Activated CD8-positive, alpha-beta T cell treated with anti-CD3 and anti-CD28 coated beads for 36 hours (primary cell): ENCODE results near the gene STK33. TPM values are rescaled to one million over a fixed set of nuclear protein-coding genes. Genes with fewer than 3 reads are reported as not detected.
A peak's percentile ranks its signal among the peaks of the same experiment; 100 is the strongest.

Experiments
- ATAC-seq: fragments of 200-7000 bp; cut with Tn5 transposase; one replicate; pipeline ENCODE4 v1.10.0; 2021; ENCODE audit warnings: mild to moderate bottlenecking, moderate library complexity
- CTCF ChIA-PET: fragments of 350-600 bp; sonication (Branson Sonifier 250); formaldehyde crosslinking; loops from one replicate; lab custom pipeline; 2021; ENCODE audit warnings: antibody characterized with exemption; lab: Charles Lee
- POLR2A ChIA-PET: fragments of 350-600 bp; sonication (Branson Sonifier 250); formaldehyde crosslinking; loops from one replicate; lab custom pipeline; 2021; ENCODE audit warnings: antibody characterized with exemption; lab: Charles Lee
- DNase-seq: peaks from one replicate; pipeline ENCODE4 v3.0.0-alpha.2; 2020
- H3K27ac Mint-ChIP-seq: one replicate; pipeline ENCODE4 v1.8.0; 2021; ENCODE audit warnings: mild to moderate bottlenecking, mixed read lengths
- H3K27me3 Mint-ChIP-seq: one replicate; pipeline ENCODE4 v1.8.0; 2021; ENCODE audit warnings: mixed read lengths
- H3K36me3 Mint-ChIP-seq: one replicate; pipeline ENCODE4 v1.8.0; 2021; ENCODE audit warnings: low read depth, mixed read lengths
- H3K4me1 Mint-ChIP-seq: one replicate; pipeline ENCODE4 v1.8.0; 2021; ENCODE audit warnings: low read depth, mixed read lengths
- H3K4me3 Mint-ChIP-seq: one replicate; pipeline ENCODE4 v1.8.0; 2021; ENCODE audit warnings: mild to moderate bottlenecking, moderate library complexity, mixed read lengths
- H3K9me3 Mint-ChIP-seq: one replicate; pipeline ENCODE4 v1.8.0; 2021; ENCODE audit warnings: mixed read lengths
- CTCF ChIP-seq: fragments of 200-600 bp; IDR thresholded peaks from one replicate; pipeline ENCODE4 v1.8.0; 2022; ENCODE audit warnings: antibody characterized with exemption, mild to moderate bottlenecking
- intact Hi-C: fragments of 100-400 bp; cut with micrococcal nuclease; formaldehyde crosslinking; loops from one replicate; pipeline ENCODE4 v1.10.0; 2022
- total RNA-seq, 2 experiments: library from RNA; stranded (reverse); gene quantifications; one replicate each; pipeline ENCODE4 v1.2.3, GENCODE V29; 2021

Gene STK33
- total RNA-seq, 2 experiments from 2014 or later, result 1.3 to 3.6 TPM

DNA sequence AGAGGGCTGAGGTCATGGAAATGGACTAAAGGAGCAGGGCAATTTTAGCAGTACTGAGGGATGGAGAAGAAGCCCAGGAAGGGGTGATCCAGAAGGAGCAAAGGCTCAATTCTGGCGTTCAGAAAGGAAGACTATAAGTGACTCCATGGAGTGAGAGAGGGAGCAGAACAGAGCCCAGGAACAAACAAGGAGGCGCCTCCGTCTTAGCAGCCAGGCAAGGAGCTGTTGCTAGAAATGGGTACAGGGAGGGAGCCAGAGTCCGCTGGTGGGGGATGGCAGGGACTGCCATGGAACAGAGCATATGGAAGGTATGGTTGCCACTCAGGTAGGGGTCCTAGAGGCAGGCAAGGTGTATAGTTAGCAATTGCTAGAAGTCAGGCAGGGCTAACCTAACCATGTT, 20.5 kb upstream of the STK33 start:
- ATAC-seq (no peak), DNase-seq (no peak)
- TF ChIP-seq CTCF, result no peak
- peaks cover 19% of the 10 kb centered on the region for H3K36me3 Mint-ChIP-seq
- POLR2A ChIA-PET, result no interaction called here
- H3K27ac Mint-ChIP-seq, result no peak overlapping the region
- peaks cover 4% of the 10 kb centered on the region for H3K4me1 Mint-ChIP-seq
- CTCF ChIA-PET, result no interaction called here
- intact Hi-C loops, result no loop called here
- H3K27me3 Mint-ChIP-seq, result no peaks in the 10 kb centered on the region
- H3K9me3 Mint-ChIP-seq, result no peaks in the 10 kb centered on the region
- H3K4me3 Mint-ChIP-seq, result no peak overlapping the region

- TF ChIP-seq CTCF, result no peak
- ChIA-PET CTCF (no interaction called here), POLR2A (interaction anchor here (0.7 kb wide), 1 partner anchor 69 kb away, joined by 4 read pairs; no protein-coding TSS in a partner anchor)
- no peak overlapping the region for H3K4me3 Mint-ChIP-seq
- no peaks in the 10 kb centered on the region for H3K27me3 Mint-ChIP-seq
- intact Hi-C loops, result no loop called here
- peaks cover 4% of the 10 kb centered on the region for H3K4me1 Mint-ChIP-seq
- H3K27ac Mint-ChIP-seq, result no peak overlapping the region
- H3K9me3 Mint-ChIP-seq, result no peaks in the 10 kb centered on the region
- peaks cover 15% of the 10 kb centered on the region for H3K36me3 Mint-ChIP-seq
- ATAC-seq (no peak), DNase-seq (no peak)
Measured at GRCh38 chr11:8613036-8613435, 19.0 kb upstream of the STK33 start.

DNA sequence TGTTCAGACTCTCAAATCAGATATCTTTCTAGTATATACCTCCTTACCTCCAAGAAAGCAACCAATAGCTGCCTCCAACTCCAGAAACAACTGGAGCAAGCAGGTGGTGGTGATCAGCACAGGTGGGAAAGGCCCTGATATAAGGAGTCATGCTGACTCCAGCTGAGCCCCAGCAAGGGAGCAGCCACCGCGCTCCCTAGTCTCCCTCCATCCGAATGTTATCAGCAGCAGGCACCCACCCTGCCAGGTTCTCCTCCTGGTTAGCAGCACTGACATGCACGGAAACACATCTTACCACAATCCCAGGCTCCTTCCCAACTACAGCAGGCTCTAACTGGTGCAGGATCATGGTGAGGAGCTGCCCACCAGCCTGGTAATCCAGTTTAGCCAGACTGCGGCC, 18.5 kb upstream of the STK33 start:
- Mint-ChIP-seq H3K4me3 (no peak overlapping the region), H3K27ac (no peak overlapping the region), H3K36me3 (peaks cover 15% of the 10 kb centered on the region), H3K27me3 (no peaks in the 10 kb centered on the region), H3K4me1 (peaks cover 4% of the 10 kb centered on the region), H3K9me3 (no peaks in the 10 kb centered on the region)
- CTCF ChIA-PET, result no interaction called here
- ATAC-seq, result no peak
- POLR2A ChIA-PET, result interaction anchor here (0.7 kb wide), 1 partner anchor 69 kb away, joined by 4 read pairs; no protein-coding TSS in a partner anchor
- intact Hi-C loops, result no loop called here
- DNase-seq, result no peak
- no peak for TF ChIP-seq CTCF

GRCh38 chr11:8610532-8611116, 16.6 kb upstream of the STK33 start:
- POLR2A ChIA-PET, result no interaction called here
- Mint-ChIP-seq H3K4me3 (no peak overlapping the region), H3K27ac (no peak overlapping the region), H3K36me3 (peaks cover 12% of the 10 kb centered on the region), H3K4me1 (peaks cover 4% of the 10 kb centered on the region), H3K9me3 (no peaks in the 10 kb centered on the region), H3K27me3 (no peaks in the 10 kb centered on the region)
- CTCF ChIA-PET, result interaction anchor here (1.2 kb wide), 1 partner anchor 21 kb away, joined by 3 read pairs; no protein-coding TSS in a partner anchor
- intact Hi-C loops, result no loop called here
- DNase-seq (peak; percentile 49), ATAC-seq (peak; percentile 56)
- TF ChIP-seq CTCF, result no peak

GRCh38 chr11:8608652-8609051, 14.6 kb upstream of the STK33 start:
- Mint-ChIP-seq H3K27ac (no peak overlapping the region), H3K9me3 (no peaks in the 10 kb centered on the region), H3K36me3 (peaks cover 8% of the 10 kb centered on the region), H3K27me3 (peaks cover 14% of the 10 kb centered on the region), H3K4me1 (peaks cover 4% of the 10 kb centered on the region), H3K4me3 (no peak overlapping the region)
- no peak for TF ChIP-seq CTCF
- CTCF ChIA-PET, result no interaction called here
- ATAC-seq (no peak), DNase-seq (no peak)
- POLR2A ChIA-PET, result interaction anchor here (0.5 kb wide), 1 partner anchor 255 kb away, joined by 3 read pairs; no protein-coding TSS in a partner anchor
- intact Hi-C loops, result no loop called here
